ENCODE measurements around the gene DEFB132. TPM values are rescaled to one million over a fixed set of nuclear protein-coding genes. Genes with fewer than 3 reads are reported as not detected.
A peak's percentile ranks its signal among the peaks of the same experiment; 100 is the strongest.

DEFB132 gene
- total RNA-seq, 2 donors from 2014 or later = not detected

DNA sequence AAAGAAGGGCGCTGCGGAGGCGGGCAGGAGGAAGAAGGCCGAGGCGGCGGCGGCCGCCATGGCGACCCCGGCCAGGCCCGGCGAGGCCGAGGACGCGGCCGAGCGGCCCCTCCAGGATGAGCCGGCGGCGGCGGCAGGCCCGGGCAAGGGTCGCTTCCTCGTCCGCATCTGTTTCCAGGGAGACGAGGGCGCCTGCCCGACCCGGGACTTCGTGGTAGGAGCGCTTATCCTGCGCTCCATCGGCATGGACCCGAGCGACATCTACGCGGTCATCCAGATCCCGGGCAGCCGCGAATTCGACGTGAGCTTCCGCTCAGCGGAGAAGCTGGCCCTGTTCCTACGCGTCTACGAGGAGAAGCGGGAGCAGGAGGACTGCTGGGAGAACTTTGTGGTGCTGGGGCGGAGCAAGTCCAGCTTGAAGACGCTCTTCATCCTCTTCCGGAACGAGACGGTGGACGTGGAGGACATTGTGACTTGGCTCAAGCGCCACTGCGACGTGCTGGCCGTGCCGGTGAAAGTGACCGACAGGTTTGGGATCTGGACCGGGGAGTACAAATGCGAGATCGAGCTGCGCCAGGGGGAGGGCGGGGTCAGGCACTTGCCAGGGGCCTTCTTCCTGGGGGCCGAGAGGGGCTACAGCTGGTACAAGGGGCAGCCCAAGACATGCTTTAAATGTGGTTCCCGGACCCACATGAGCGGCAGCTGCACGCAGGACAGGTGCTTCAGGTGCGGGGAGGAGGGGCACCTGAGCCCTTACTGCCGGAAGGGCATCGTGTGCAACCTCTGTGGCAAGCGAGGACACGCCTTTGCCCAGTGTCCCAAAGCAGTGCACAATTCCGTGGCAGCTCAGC is 40.6 kb downstream of the DEFB132 start:
- intact Hi-C loops (cut with DNase I) = no loop called here
- Histone ChIP-seq H3K4me3 (peak overlapping the region; percentile 76), H3K36me3 (no peaks in the 10 kb centered on the region), H3K27me3 (no peaks in the 10 kb centered on the region), H3K4me1 (peaks cover 16% of the 10 kb centered on the region), H3K9ac (ENCODE audit: low read depth in 2 of 2, low read length in 2 of 2) (peak overlapping the region; percentile 99 to 100), H3K9me3 (no peaks in the 10 kb centered on the region), H3K27ac (peak overlapping the region; percentile 98)
- peak; percentile 86 for DNase-seq
- TF ChIP-seq, protein P1, sequence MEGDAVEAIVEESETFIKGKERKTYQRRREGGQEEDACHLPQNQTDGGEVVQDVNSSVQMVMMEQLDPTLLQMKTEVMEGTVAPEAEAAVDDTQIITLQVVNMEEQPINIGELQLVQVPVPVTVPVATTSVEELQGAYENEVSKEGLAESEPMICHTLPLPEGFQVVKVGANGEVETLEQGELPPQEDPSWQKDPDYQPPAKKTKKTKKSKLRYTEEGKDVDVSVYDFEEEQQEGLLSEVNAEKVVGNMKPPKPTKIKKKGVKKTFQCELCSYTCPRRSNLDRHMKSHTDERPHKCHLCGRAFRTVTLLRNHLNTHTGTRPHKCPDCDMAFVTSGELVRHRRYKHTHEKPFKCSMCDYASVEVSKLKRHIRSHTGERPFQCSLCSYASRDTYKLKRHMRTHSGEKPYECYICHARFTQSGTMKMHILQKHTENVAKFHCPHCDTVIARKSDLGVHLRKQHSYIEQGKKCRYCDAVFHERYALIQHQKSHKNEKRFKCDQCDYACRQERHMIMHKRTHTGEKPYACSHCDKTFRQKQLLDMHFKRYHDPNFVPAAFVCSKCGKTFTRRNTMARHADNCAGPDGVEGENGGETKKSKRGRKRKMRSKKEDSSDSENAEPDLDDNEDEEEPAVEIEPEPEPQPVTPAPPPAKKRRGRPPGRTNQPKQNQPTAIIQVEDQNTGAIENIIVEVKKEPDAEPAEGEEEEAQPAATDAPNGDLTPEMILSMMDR (IDR thresholded peaks at IDR 0.05) = no peak

DNA sequence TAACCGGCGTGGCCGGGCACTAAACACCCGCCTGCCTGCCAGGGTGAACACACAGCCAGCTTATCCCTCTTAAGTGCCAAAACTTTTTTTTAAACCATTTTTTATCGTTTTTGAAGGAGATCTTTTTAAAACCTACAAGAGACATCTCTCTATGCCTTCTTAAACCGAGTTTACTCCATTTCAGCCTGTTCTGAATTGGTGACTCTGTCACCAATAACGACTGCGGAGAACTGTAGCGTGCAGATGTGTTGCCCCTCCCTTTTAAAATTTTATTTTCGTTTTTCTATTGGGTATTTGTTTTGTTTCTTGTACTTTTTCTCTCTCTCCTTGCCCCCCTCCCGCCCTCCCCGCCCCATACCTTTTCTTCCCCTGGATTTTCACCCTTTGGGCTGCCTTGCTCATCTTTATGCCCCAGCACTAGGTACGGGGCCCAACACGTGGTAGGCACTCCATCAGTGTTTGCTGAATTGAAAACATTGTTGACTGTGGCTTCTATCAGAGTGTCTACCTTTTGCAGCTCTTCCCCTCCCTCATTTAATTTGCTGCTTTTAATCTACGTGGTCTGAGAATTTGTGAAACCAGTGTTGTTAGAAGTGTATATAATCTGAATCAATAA is 41.4 kb downstream of the DEFB132 start:
- peak overlapping the region; percentile 99 to 100 for H3K9ac ChIP-seq (ENCODE audit: low read depth in 2 of 2, low read length in 2 of 2)
- TF ChIP-seq, protein P1 (IDR thresholded peaks at IDR 0.05) = no peak
- H3K9me3 ChIP-seq = no peaks in the 10 kb centered on the region
- H3K4me3 ChIP-seq = peak overlapping the region; percentile 76
- peak overlapping the region; percentile 98 for H3K27ac ChIP-seq
- peaks cover 16% of the 10 kb centered on the region for H3K4me1 ChIP-seq
- intact Hi-C loops (cut with DNase I) = no loop called here
- no peaks in the 10 kb centered on the region for H3K27me3 ChIP-seq
- no peaks in the 10 kb centered on the region for H3K36me3 ChIP-seq
- no peak for DNase-seq

DNA sequence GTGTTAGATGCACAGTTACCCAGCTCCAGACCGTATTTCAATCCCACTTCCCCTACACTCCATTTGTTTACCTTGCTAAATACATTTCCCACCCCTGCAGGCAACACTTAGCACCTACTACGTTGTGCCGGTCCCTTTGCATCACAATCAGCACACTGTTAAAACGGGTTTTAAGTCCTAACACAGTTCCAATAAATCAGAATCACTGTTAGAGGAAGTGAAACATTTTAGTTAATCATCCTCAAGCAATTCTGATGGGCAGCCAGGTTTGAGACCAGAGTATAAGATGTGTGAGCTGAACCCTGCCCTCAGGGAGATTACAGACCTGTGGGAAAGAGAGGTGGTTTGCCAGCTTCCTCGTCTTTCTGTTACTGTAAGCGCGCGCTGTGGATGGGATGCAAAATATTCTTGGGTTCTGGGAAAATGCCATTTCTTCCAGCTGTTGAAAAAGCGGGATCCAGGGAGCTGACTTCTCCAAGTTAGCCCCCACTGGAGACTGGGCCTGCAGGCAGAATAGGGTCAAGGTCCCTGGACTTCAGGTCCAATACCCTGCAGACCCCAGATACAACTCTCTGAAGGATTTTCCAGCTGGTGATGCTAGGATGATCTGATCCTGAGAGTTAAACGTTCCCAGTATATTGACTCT is 42.9 kb downstream of the DEFB132 start:
- H3K36me3 ChIP-seq = no peaks in the 10 kb centered on the region
- no peaks in the 10 kb centered on the region for H3K27me3 ChIP-seq
- peaks cover 16% of the 10 kb centered on the region for H3K4me1 ChIP-seq
- H3K27ac ChIP-seq = no peak overlapping the region
- no peak overlapping the region for H3K4me3 ChIP-seq
- H3K9me3 ChIP-seq = no peaks in the 10 kb centered on the region
- intact Hi-C loops (cut with DNase I) = no loop called here
- no peak overlapping the region for H3K9ac ChIP-seq (ENCODE audit: low read depth in 2 of 2, low read length in 2 of 2)
- DNase-seq = no peak
- TF ChIP-seq, protein P1 (IDR thresholded peaks at IDR 0.05) = no peak

DNA sequence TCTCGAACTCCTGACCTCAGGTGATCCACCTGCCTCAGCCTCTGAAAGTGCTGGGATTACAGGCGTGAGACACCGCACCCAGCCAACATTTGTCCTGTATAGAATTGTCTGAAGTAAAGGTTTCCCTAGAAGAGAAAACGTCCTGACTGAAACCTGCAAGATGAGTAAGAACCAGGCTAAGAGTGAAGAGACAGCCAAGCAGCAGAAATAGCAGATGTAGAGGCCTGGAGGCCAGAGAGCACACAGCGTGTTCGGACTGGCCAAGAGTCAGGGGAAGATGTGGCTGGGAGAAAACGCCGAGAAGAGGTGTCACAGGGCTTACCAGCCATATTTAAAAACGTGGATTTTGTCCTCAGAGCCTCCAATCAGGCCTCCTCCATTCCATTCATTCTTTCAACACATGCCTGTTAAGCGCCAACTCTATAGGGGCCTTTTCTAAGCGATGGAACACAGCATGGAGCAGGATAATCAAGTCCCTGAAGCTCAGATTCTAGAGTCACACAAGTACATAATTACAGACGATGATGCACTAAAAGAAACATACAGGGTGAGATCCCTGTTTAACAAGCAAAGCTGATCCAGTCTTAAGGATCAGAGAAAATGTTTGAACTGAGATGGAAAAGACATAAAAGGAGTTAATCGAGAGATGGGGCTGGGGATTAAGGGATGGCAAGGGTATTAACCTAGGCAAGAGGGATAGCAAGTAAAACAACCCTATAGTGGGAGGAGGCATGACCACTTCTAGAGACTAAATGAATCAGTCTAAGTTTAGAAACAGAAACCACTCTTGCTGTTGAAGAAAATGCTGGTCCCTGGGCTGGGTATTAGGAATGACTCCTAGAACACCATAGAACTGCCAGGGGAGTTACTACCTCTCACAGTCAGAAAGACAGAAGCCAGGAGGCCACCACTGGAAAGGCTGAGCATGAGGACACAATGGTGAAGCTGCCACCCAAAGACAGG is 44.6 kb downstream of the DEFB132 start:
- Histone ChIP-seq H3K4me1 (peaks cover 12% of the 10 kb centered on the region), H3K36me3 (no peaks in the 10 kb centered on the region), H3K27ac (no peak overlapping the region), H3K4me3 (no peak overlapping the region), H3K27me3 (no peaks in the 10 kb centered on the region), H3K9ac (ENCODE audit: low read depth in 2 of 2, low read length in 2 of 2) (no peak overlapping the region), H3K9me3 (no peaks in the 10 kb centered on the region)
- DNase-seq = no peak
- TF ChIP-seq, protein P1 (IDR thresholded peaks at IDR 0.05) = no peak
- intact Hi-C loops (cut with DNase I) = no loop called here

DNA sequence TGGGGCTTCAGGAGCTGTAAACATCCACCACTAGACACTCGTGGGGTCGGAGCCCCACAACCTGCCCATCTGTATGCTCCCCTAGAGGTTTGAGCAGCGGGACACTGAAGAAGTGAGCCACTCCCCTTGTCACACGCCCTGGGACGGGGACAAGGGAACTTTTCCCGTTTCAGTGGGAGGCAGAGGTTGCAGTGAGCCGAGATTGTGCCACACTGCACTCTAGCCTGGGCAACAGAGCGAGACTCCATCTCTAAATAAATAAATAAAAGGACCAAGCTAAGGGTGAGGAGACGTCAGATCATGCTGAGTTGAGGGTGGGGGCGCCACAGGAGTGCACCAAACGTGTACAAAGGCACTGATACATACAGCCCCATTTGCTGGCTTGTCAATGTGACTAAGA is 48.2 kb downstream of the DEFB132 start:
- H3K9ac ChIP-seq (ENCODE audit: low read depth in 2 of 2, low read length in 2 of 2) = no peak overlapping the region
- H3K4me1 ChIP-seq = no peaks in the 10 kb centered on the region
- H3K27ac ChIP-seq = no peak overlapping the region
- no peaks in the 10 kb centered on the region for H3K27me3 ChIP-seq
- H3K9me3 ChIP-seq = no peaks in the 10 kb centered on the region
- TF ChIP-seq, protein P1 (IDR thresholded peaks at IDR 0.05) = no peak
- intact Hi-C loops (cut with DNase I) = no loop called here
- no peaks in the 10 kb centered on the region for H3K36me3 ChIP-seq
- no peak overlapping the region for H3K4me3 ChIP-seq
- DNase-seq = no peak

Measured in colonic mucosa (tissue), 4 donors.